GM12878 (cell line): ENCODE data around the gene CLCNKB. TPM values are rescaled to one million over a fixed set of nuclear protein-coding genes. Genes with fewer than 3 reads are reported as not detected.
A peak's percentile ranks its signal among the peaks of the same experiment; 100 is the strongest.

ENCODE experiments used
- ATAC-seq: fragments of 200-7000 bp; cut with Tn5 transposase; 3 replicates; pipeline ENCODE4 v1.9.1; 2020; ENCODE audit warnings: mild to moderate bottlenecking, moderate library complexity
- BruUV-seq: library from RNA; stranded (reverse); fragments of 400-500 nt; replicated peaks from 2 replicates; lab custom pipeline; 2021; lab: Mats Ljungman, UMichigan
- CTCF ChIA-PET: fragments of 300-600 bp; sonication (Branson Sonifier 250); formaldehyde crosslinking; extraction: SDS; loops from one replicate; lab custom pipeline; 2021; ENCODE audit warnings: inconsistent platforms; lab: Yijun Ruan, JAX
- POLR2A ChIA-PET: fragments of 350-600 bp; formaldehyde crosslinking; extraction: SDS; loops from one replicate; lab custom pipeline; 2021; ENCODE audit warnings: inconsistent platforms; lab: Charles Lee
- RAD21 ChIA-PET: fragments of 300-600 bp; sonication (Branson Sonifier 250); formaldehyde crosslinking; loops from one replicate; lab custom pipeline; 2023; ENCODE audit warnings: antibody characterized with exemption; ENCODE audit not compliant: unreplicated experiment; lab: Charles Lee
- SMC1A ChIA-PET: fragments of 300-600 bp; sonication (Branson Sonifier 250); formaldehyde crosslinking; loops from one replicate; lab custom pipeline; 2023; ENCODE audit not compliant: unreplicated experiment, uncharacterized antibody; lab: Charles Lee
- DNase-seq: peaks from one replicate; pipeline ENCODE4 v3.0.0-alpha.2; 2011; ENCODE audit warnings: low read depth, low spot score
- FAIRE-seq: peaks from 3 replicates; lab custom pipeline; 2011; peaks lifted over from hg19 to GRCh38; lab: Jason Lieb, UNC
- H2AFZ ChIP-seq: 2 replicates; pipeline ENCODE4 v1.6.0; 2011; ENCODE audit warnings: low read depth, low read length, control low read depth; ENCODE audit not compliant: control insufficient read depth
- H3K27ac ChIP-seq: 2 replicates; pipeline ENCODE4 v1.5.1; 2011; ENCODE audit warnings: control low read depth; ENCODE audit not compliant: control insufficient read depth, insufficient read depth
- H3K27me3 ChIP-seq, 2 experiments: replicated peaks in 1 of 2; 2 replicates each; pipeline versions ENCODE4 v1.6.0 to v1.6.1; 2011; ENCODE audit warnings: low read length in 1 of 2; ENCODE audit not compliant: control insufficient read depth in 2 of 2, insufficient read depth in 2 of 2
- H3K36me3 ChIP-seq, 2 experiments: 2 replicates each; pipeline ENCODE4 v1.5.1; 2011; ENCODE audit warnings: low read length in 1 of 2; ENCODE audit not compliant: control insufficient read depth in 2 of 2, insufficient read depth in 2 of 2
- H3K4me1 ChIP-seq: 2 replicates; pipeline ENCODE4 v1.6.1; 2011; ENCODE audit warnings: mild to moderate bottlenecking, low read length, moderate library complexity, mixed read lengths; ENCODE audit not compliant: control insufficient read depth, insufficient read depth
- H3K4me2 ChIP-seq: 2 replicates; pipeline ENCODE4 v1.6.0; 2011; ENCODE audit warnings: control low read depth; ENCODE audit not compliant: control insufficient read depth, insufficient read depth
- H3K4me3 ChIP-seq: fragments of 200-600 bp; sonication (generic); 2 replicates; pipeline ENCODE4 v1.5.1; 2016
- H3K79me2 ChIP-seq: 2 replicates; pipeline ENCODE4 v1.6.0; 2011; ENCODE audit warnings: low read length; ENCODE audit not compliant: control insufficient read depth, insufficient read depth
- H3K9ac ChIP-seq: 2 replicates; pipeline ENCODE4 v1.8.0; 2011; ENCODE audit warnings: low read length, control low read depth, mixed read lengths; ENCODE audit not compliant: control insufficient read depth, insufficient read depth
- H3K9me3 ChIP-seq: replicated peaks from 3 replicates; pipeline ENCODE4 v1.5.1; 2011; ENCODE audit warnings: mild to moderate bottlenecking, low read length; ENCODE audit not compliant: control insufficient read depth, insufficient read depth
- H4K20me1 ChIP-seq: 2 replicates; pipeline ENCODE4 v1.6.0; 2011; ENCODE audit not compliant: control insufficient read depth, insufficient read depth
- BACH1 ChIP-seq: fragments of 450-650 bp; IDR thresholded peaks from 2 replicates; pipeline ENCODE4 v1.6.1; 2017; ENCODE audit warnings: mild to moderate bottlenecking, borderline replicate concordance
- CHD2 ChIP-seq: IDR thresholded peaks from 2 replicates; pipeline ENCODE4 v1.6.1; 2011; ENCODE audit warnings: low read depth, low read length, improper control_type of control experiment, borderline replicate concordance
- CREB1 ChIP-seq: IDR thresholded peaks from 2 replicates; pipeline ENCODE4 v1.6.1; 2012; ENCODE audit warnings: low read depth, mild to moderate bottlenecking, inconsistent platforms
- FOS ChIP-seq: IDR thresholded peaks from 3 replicates; pipeline ENCODE4 v1.6.1; 2011; ENCODE audit warnings: borderline replicate concordance; ENCODE audit not compliant: insufficient read length; ENCODE audit errors: extremely low read depth
- MEF2A ChIP-seq: IDR thresholded peaks from 2 replicates; pipeline ENCODE4 v1.6.1; 2011; ENCODE audit warnings: low read depth, mild to moderate bottlenecking, low read length, moderate library complexity; ENCODE audit not compliant: insufficient read depth
- MTA3 ChIP-seq: IDR thresholded peaks from 2 replicates; pipeline ENCODE4 v1.6.1; 2012; ENCODE audit warnings: low read length, inconsistent platforms, borderline replicate concordance
- RAD21 ChIP-seq: IDR thresholded peaks from 2 replicates; pipeline ENCODE4 v1.6.1; 2011; ENCODE audit warnings: mild to moderate bottlenecking, low read depth, low read length, moderate library complexity; ENCODE audit not compliant: insufficient read depth
- SIX5 ChIP-seq: IDR thresholded peaks from 2 replicates; pipeline ENCODE4 v1.6.1; 2011; ENCODE audit warnings: mild to moderate bottlenecking, low read depth, low read length, moderate library complexity; ENCODE audit not compliant: severe bottlenecking
- WGBS: methylation state at CpG from one replicate; pipeline ENCODE4 v1.1.6; 2016; ENCODE audit warnings: low lambda C conversion rate; ENCODE audit not compliant: insufficient replicate concordance, insufficient coverage; ENCODE audit errors: missing lambda C conversion rate; 5-methylcytosine and 5-hydroxymethylcytosine counted together
- in situ Hi-C: fragments of 300-500 bp; cut with MboI; formaldehyde crosslinking; loops from 9 replicates; pipeline ENCODE4 v1.14.3; 2018; ENCODE audit warnings: mixed read lengths
- intact Hi-C: fragments of 100-400 bp; cut with micrococcal nuclease; formaldehyde crosslinking; loops from one replicate; pipeline ENCODE4 v1.14.2; 2022; ENCODE audit not compliant: unreplicated experiment
- polyA plus RNA-seq, 11 experiments: library from polyadenylated mRNA; depleted of rRNA in 4 of 11; unstranded in 6 of 11; stranded (reverse) in 5 of 11; fragments of >200 nt; fragmentation: Nextera tagmentation in 4 of 11; fragmentation: Illumina TruSeq in 1 of 11; extraction: Ambion mirVana in 4 of 11; extraction: Trizol in 1 of 11; gene quantifications; 1 replicate in 1 of 11; 2 replicates in 10 of 11; pipeline versions ENCODE4 v1.2.1 to v1.2.3, GENCODE V29; 2011 to 2016; ENCODE audit warnings: inconsistent platforms in 2 of 11, missing spikeins in 2 of 11, low read depth in 1 of 11
- total RNA-seq, 4 experiments: library from RNA; depleted of rRNA in 3 of 4; stranded (reverse); fragments of >200 nt in 3 of 4; fragmentation: Illumina TruSeq in 1 of 4; extraction: Trizol in 1 of 4; gene quantifications; 2 replicates each; pipeline versions ENCODE4 v1.2.1 to v1.2.3, GENCODE V29; 2013 to 2021
- TF ChIP-seq, protein P1 (sequence below): IDR thresholded peaks from 2 replicates; pipeline ENCODE4 v1.6.1; 2011; ENCODE audit warnings: borderline replicate concordance, low read depth, mild to moderate bottlenecking, moderate library complexity, mixed read lengths, low read length; ENCODE audit not compliant: insufficient read depth; ENCODE audit errors: extremely low read length
- TF ChIP-seq, protein P2 (sequence below): IDR thresholded peaks from 2 replicates; pipeline ENCODE4 v1.6.1; 2012; ENCODE audit warnings: low read depth, low read length, improper control_type of control experiment
- TF ChIP-seq, protein P3 (sequence below): IDR thresholded peaks from 2 replicates; pipeline ENCODE4 v1.6.1; 2012; ENCODE audit warnings: improper control_type of control experiment, low read depth, low read length; ENCODE audit not compliant: insufficient replicate concordance
- TF ChIP-seq, protein P4 (sequence below), 3 experiments: IDR thresholded peaks in 2 of 3; conservative IDR thresholded peaks in 1 of 3; 2 replicates each; pipeline ENCODE4 v1.5.1; 2011; ENCODE audit warnings: low read depth in 3 of 3, low read length in 3 of 3, mild to moderate bottlenecking in 3 of 3, control low read depth in 2 of 3, moderate library complexity in 2 of 3, inconsistent platforms in 1 of 3, mixed read lengths in 1 of 3; ENCODE audit not compliant: control insufficient read depth in 2 of 3, insufficient read depth in 1 of 3; ENCODE audit errors: extremely low read depth in 1 of 3

Gene CLCNKB
- total and polyA plus RNA-seq, 10 of the 15 experiments (the other 5 are each of a cell fraction or from before 2014, with no cell fraction given): 0.05 TPM; not detected in 9

DNA sequence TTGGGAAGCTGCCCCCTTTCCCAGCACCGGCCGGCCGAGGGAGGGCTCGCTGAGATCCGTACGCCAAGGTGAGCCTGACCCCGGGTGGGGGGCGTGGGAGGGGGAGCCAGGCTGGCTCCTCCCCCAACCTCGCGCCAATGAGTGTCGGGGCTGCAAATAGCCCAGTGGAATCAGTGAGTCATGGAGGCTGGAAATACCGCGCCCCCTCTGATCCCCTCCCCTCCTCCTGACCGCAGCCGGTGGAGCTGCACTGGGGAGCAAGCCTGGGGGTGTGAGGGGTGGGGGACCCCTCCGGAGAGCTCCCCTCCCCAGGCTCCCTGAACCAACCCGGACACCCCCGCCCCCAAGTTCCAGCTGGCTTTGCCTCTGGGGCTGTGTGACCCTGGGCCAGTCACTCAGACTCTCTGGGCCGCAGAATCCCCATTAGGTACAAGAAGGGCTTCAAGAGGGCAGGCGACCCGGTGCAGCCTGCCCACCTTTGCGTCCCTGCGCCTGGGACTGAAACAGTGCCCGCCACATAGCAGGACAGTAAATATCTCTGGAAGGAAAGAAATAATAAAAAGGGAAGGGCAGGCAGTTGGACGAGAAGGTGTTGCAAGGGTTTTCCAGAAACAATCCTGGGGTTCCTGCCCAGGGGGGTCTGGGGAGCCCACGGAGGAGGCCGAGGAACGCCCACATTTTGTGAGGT, 30.2 kb upstream of the CLCNKB start:
- ChIA-PET POLR2A (interaction anchor here (0.8 to 1.6 kb wide), 3 partner anchors 10 to 39 kb away, joined by 3 to 4 read pairs (median 3); no protein-coding TSS in a partner anchor), CTCF (interaction anchor here (0.6 to 1.9 kb wide), 5 partner anchors 8 to 198 kb away, joined by 3 to 5 read pairs (median 4); partner anchors contain the start of gene CLCNKA), RAD21 (interaction anchor here (0.8 to 1.4 kb wide), 3 partner anchors 13 to 38 kb away, joined by 3 to 5 read pairs (median 3); partner anchors contain the start of gene ZBTB17), SMC1A (interaction anchor here (1.3 to 4.3 kb wide), 3 partner anchors 35 to 42 kb away, joined by 3 to 17 read pairs (median 6); no protein-coding TSS in a partner anchor)
- peaks cover 33% of the 10 kb centered on the region for H3K4me1 ChIP-seq
- peak; percentile 70 for ATAC-seq
- WGBS: 20% methylated on average over 25 of the region's 28 CpGs
- no peaks in the 10 kb centered on the region for H3K9me3 ChIP-seq
- in situ Hi-C loops (no loop called here), intact Hi-C loops (no loop called here)
- H2AFZ ChIP-seq: peak overlapping the region; percentile 73; the same call in 1 of the 2 replicates
- peak overlapping the region; percentile 63; the same call in 1 of the 2 replicates for H3K4me3 ChIP-seq
- no peaks in the 10 kb centered on the region for H4K20me1 ChIP-seq
- H3K27me3 ChIP-seq: no peaks in the 10 kb centered on the region
- no peaks in the 10 kb centered on the region for H3K79me2 ChIP-seq
- BruUV-seq: no TSS peak
- peak overlapping the region; percentile 90 for H3K4me2 ChIP-seq
- H3K27ac ChIP-seq: no peak overlapping the region
- no peaks in the 10 kb centered on the region for H3K36me3 ChIP-seq
- peak; percentile 24 for DNase-seq
- H3K9ac ChIP-seq: no peak overlapping the region; the same call in 1 of the 2 replicates
- no peak for FAIRE-seq
- TF ChIP-seq, protein P1, sequence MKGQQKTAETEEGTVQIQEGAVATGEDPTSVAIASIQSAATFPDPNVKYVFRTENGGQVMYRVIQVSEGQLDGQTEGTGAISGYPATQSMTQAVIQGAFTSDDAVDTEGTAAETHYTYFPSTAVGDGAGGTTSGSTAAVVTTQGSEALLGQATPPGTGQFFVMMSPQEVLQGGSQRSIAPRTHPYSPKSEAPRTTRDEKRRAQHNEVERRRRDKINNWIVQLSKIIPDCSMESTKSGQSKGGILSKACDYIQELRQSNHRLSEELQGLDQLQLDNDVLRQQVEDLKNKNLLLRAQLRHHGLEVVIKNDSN: no peak
- peak; percentile 24; the same call in 1 of the 2 replicates for TF ChIP-seq BACH1
- TF ChIP-seq MTA3: no peak
- 0 out of 2 replicates have a peak, but pooled peaks have one; percentile 5 for TF ChIP-seq CHD2
- TF ChIP-seq, protein P2, sequence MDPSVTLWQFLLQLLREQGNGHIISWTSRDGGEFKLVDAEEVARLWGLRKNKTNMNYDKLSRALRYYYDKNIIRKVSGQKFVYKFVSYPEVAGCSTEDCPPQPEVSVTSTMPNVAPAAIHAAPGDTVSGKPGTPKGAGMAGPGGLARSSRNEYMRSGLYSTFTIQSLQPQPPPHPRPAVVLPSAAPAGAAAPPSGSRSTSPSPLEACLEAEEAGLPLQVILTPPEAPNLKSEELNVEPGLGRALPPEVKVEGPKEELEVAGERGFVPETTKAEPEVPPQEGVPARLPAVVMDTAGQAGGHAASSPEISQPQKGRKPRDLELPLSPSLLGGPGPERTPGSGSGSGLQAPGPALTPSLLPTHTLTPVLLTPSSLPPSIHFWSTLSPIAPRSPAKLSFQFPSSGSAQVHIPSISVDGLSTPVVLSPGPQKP: no peak
- TF ChIP-seq RAD21: no peak
- TF ChIP-seq, protein P3, sequence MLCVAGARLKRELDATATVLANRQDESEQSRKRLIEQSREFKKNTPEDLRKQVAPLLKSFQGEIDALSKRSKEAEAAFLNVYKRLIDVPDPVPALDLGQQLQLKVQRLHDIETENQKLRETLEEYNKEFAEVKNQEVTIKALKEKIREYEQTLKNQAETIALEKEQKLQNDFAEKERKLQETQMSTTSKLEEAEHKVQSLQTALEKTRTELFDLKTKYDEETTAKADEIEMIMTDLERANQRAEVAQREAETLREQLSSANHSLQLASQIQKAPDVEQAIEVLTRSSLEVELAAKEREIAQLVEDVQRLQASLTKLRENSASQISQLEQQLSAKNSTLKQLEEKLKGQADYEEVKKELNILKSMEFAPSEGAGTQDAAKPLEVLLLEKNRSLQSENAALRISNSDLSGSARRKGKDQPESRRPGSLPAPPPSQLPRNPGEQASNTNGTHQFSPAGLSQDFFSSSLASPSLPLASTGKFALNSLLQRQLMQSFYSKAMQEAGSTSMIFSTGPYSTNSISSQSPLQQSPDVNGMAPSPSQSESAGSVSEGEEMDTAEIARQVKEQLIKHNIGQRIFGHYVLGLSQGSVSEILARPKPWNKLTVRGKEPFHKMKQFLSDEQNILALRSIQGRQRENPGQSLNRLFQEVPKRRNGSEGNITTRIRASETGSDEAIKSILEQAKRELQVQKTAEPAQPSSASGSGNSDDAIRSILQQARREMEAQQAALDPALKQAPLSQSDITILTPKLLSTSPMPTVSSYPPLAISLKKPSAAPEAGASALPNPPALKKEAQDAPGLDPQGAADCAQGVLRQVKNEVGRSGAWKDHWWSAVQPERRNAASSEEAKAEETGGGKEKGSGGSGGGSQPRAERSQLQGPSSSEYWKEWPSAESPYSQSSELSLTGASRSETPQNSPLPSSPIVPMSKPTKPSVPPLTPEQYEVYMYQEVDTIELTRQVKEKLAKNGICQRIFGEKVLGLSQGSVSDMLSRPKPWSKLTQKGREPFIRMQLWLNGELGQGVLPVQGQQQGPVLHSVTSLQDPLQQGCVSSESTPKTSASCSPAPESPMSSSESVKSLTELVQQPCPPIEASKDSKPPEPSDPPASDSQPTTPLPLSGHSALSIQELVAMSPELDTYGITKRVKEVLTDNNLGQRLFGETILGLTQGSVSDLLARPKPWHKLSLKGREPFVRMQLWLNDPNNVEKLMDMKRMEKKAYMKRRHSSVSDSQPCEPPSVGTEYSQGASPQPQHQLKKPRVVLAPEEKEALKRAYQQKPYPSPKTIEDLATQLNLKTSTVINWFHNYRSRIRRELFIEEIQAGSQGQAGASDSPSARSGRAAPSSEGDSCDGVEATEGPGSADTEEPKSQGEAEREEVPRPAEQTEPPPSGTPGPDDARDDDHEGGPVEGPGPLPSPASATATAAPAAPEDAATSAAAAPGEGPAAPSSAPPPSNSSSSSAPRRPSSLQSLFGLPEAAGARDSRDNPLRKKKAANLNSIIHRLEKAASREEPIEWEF: no peak
- TF ChIP-seq FOS: no peak
- TF ChIP-seq MEF2A: 0 out of 2 replicates have a peak, but pooled peaks have one; percentile 50
- no peak for TF ChIP-seq CREB1
- TF ChIP-seq, protein P4, sequence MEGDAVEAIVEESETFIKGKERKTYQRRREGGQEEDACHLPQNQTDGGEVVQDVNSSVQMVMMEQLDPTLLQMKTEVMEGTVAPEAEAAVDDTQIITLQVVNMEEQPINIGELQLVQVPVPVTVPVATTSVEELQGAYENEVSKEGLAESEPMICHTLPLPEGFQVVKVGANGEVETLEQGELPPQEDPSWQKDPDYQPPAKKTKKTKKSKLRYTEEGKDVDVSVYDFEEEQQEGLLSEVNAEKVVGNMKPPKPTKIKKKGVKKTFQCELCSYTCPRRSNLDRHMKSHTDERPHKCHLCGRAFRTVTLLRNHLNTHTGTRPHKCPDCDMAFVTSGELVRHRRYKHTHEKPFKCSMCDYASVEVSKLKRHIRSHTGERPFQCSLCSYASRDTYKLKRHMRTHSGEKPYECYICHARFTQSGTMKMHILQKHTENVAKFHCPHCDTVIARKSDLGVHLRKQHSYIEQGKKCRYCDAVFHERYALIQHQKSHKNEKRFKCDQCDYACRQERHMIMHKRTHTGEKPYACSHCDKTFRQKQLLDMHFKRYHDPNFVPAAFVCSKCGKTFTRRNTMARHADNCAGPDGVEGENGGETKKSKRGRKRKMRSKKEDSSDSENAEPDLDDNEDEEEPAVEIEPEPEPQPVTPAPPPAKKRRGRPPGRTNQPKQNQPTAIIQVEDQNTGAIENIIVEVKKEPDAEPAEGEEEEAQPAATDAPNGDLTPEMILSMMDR (IDR thresholded peaks at IDR 0.05 in 2 of 3, conservative IDR thresholded peaks at IDR 0.05 in 1 of 3; ENCODE audit: control insufficient read depth in 2 of 3, extremely low read depth in 1 of 3, insufficient read depth in 1 of 3, low read depth in 3 of 3, low read length in 3 of 3): no peak
- TF ChIP-seq SIX5: no peak
